Transverse colon (tissue), 4 donors: ENCODE data around the gene GJB5.

Experiments used
- CTCF ChIP-seq, 5 experiments: fragments of 200-600 bp in 3 of 5; fragments of 450-650 bp in 2 of 5; sonication (generic) in 3 of 5; IDR thresholded peaks; 1 replicate in 2 of 5; 2 replicates in 3 of 5; pipeline ENCODE4 v1.5.1; 2016 to 2017; ENCODE audit warnings: antibody characterized with exemption in 5 of 5, inconsistent platforms in 3 of 5, mild to moderate bottlenecking in 2 of 5, moderate library complexity in 1 of 5
- EP300 ChIP-seq: sonication (generic); formaldehyde crosslinking; IDR thresholded peaks from one replicate; pipeline ENCODE4 v1.6.1; 2017; ENCODE audit warnings: antibody characterized with exemption, low read depth
- POLR2A ChIP-seq: fragments of 450-650 bp; IDR thresholded peaks from one replicate; pipeline ENCODE4 v1.6.1; 2016; ENCODE audit warnings: antibody characterized with exemption, mild to moderate bottlenecking, moderate library complexity
- POLR2AphosphoS5 ChIP-seq, 3 donors: sonication (generic); formaldehyde crosslinking; IDR thresholded peaks; one replicate each; pipeline ENCODE4 v1.6.1; 2016; ENCODE audit warnings: antibody characterized with exemption in 3 of 3

GRCh38 chr1:34761776-34762307, 7.0 kb downstream of the GJB5 start:
- TF ChIP-seq CTCF (IDR thresholded peaks at IDR 0.05) (no peak), EP300 (no peak), POLR2AphosphoS5 (IDR thresholded peaks at IDR 0.05) (no peak), POLR2A (no peak)
